ENCODE measurements around the gene GLIPR1L1.
"Not testable (repeated sequence)": the region's sequence is repeated elsewhere in the genome, so short reads cannot be mapped to it uniquely, and the experiment has no call there.

Gene GLIPR1L1

GRCh38 chr12:75334384-75335030 lies at the start of gene GLIPR1L1:
Gene GLIPR1L1, plus strand, starts transcription at chr12:75334670. Its CDS starts 59 bp downstream, at chr12:75334729.
- peak; percentile 38 for DNase-seq

GRCh38 chr12:75288860-75289259 lies 45.6 kb upstream of the GLIPR1L1 start:
- DNase-seq, result no peak

- DNase-seq, result no peak
These were observed 44.7 kb upstream of the GLIPR1L1 start for GRCh38 chr12:75289753-75290152.

- no peak for DNase-seq
These were observed 43.5 kb upstream of the GLIPR1L1 start for GRCh38 chr12:75291014-75291413.

GRCh38 chr12:75294336-75294735 lies 40.1 kb upstream of the GLIPR1L1 start:
- no peak for DNase-seq

- DNase-seq, result no peak
These were observed 39.7 kb upstream of the GLIPR1L1 start for GRCh38 chr12:75294797-75295196.

- no peak for DNase-seq
These were observed 32.2 kb upstream of the GLIPR1L1 start for GRCh38 chr12:75302225-75302624.

GRCh38 chr12:75302781-75303180 lies 31.7 kb upstream of the GLIPR1L1 start:
- no peak for DNase-seq

- DNase-seq, result no peak
These were observed 28.8 kb upstream of the GLIPR1L1 start for GRCh38 chr12:75305412-75306332.

GRCh38 chr12:75308279-75308678 lies 26.2 kb upstream of the GLIPR1L1 start:
- DNase-seq, result no peak

- no peak for DNase-seq
These were observed 23.1 kb upstream of the GLIPR1L1 start for GRCh38 chr12:75311369-75311768.

GRCh38 chr12:75315518-75315917 lies 19.0 kb upstream of the GLIPR1L1 start:
- DNase-seq, result no peak

GRCh38 chr12:75317784-75318183 lies 16.7 kb upstream of the GLIPR1L1 start:
- no peak for DNase-seq

GRCh38 chr12:75322464-75322863 lies 12.0 kb upstream of the GLIPR1L1 start:
- DNase-seq, result no peak

GRCh38 chr12:75323663-75324062 lies 10.8 kb upstream of the GLIPR1L1 start:
- no peak for DNase-seq

GRCh38 chr12:75327642-75328041 lies 6.8 kb upstream of the GLIPR1L1 start:
- no peak for DNase-seq

- DNase-seq, result peak; percentile 83
These were observed 4.3 kb upstream of the GLIPR1L1 start, which contains the start of gene CAPS2 for GRCh38 chr12:75329918-75330826. Gene CAPS2, minus strand, starts transcription at chr12:75330324. Its CDS starts 3,826 bp downstream, at chr12:75326498.

GRCh38 chr12:75337905-75338304 lies 3.4 kb downstream of the GLIPR1L1 start:
- DNase-seq, result no peak

GRCh38 chr12:75341873-75342272 lies 7.4 kb downstream of the GLIPR1L1 start:
- DNase-seq, result no peak

GRCh38 chr12:75345531-75345930 lies 11.1 kb downstream of the GLIPR1L1 start:
- no peak for DNase-seq

- not testable (repeated sequence) for DNase-seq
These were observed 11.7 kb downstream of the GLIPR1L1 start for GRCh38 chr12:75346215-75346614.

GRCh38 chr12:75349946-75350345 lies 15.5 kb downstream of the GLIPR1L1 start:
- DNase-seq, result no peak

- no peak for DNase-seq
These were observed 15.9 kb downstream of the GLIPR1L1 start for GRCh38 chr12:75350413-75350812.

All from NCI-H1436 (cell line).